GM19467 (cell line): ENCODE results near the gene EPHX1.
"Not testable (repeated sequence)": the region's sequence is repeated elsewhere in the genome, so short reads cannot be mapped to it uniquely, and the experiment has no call there.

Experiments
- ATAC-seq: cut with Tn5 transposase; IDR thresholded peaks from one replicate; pipeline ENCODE4 v1.9.1; 2021; ENCODE audit warnings: mild to moderate bottlenecking, moderate library complexity; ENCODE audit not compliant: unreplicated experiment

The EPHX1 gene

DNA sequence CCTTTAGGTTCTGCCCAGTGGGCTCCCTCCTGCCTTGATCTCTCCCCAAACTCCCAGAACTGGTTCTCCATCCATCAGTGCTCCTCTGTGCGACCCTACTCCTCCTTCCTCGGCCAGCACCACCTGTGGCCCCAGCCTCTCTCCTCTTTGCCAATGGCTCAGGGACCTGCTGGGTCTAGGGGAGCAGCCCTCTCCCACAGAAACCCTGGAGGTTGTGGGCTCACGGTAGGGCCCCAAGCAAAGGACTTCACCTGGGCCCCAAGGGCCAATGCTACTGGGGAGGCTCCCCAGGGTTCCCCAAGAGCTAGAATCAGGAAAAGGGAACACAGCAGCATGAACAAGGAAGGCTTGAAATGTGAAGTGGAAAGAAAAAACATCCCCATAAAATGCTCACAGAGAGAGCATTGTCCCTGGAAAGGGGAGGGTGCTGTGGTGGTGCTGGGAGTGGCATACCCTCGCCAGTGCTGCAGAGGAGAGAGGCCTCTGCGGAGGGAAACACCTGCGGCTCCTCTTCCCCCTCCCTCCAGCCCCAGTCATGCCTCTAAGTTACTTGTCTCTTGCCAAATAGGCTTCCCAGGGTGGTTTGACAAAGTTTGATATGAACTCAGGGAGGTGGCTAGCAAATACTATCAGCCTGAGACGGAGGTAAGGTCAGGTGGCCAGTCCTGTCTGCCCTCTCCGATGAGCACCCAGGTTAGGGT, 69.7 kb downstream of the EPHX1 start:
- ATAC-seq: no peak

DNA sequence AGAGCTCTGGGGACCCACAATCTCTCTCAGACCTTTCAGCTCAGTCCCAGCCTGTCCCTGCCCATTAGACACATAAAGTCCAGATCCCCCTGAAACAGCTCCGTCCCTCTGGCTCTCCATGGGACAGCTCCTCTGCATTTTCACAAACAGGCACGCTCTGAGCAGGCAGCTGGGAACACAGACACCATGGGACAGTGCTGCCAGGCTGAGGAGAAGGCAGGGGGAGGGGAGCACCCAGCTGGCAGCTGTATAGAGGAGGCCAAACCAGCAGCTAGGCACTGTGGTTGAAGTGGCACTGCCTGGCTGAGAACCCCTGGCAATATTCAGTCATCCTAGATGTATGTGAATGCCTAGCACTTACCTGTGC, 70.3 kb downstream of the EPHX1 start:
- no peak for ATAC-seq

DNA sequence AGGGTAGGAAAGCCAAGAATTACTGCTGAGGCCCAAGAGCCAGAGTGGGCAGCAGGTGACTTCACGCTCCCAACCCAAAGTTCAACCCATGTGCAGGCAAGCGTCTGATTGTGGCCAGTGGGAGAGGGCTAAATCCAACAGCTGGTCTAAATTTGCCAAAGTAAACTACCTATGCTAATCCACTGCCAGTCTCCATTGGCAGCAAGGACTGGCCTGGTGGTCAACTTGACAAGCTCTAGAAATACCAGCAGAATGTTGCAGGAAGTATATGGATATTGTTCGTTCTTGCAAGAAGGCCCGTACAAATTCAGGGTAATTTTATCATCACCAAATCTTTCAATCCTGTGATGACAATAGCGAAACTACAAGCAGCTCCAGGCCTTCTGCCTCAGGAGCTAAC, 70.7 kb downstream of the EPHX1 start:
- no peak for ATAC-seq

DNA sequence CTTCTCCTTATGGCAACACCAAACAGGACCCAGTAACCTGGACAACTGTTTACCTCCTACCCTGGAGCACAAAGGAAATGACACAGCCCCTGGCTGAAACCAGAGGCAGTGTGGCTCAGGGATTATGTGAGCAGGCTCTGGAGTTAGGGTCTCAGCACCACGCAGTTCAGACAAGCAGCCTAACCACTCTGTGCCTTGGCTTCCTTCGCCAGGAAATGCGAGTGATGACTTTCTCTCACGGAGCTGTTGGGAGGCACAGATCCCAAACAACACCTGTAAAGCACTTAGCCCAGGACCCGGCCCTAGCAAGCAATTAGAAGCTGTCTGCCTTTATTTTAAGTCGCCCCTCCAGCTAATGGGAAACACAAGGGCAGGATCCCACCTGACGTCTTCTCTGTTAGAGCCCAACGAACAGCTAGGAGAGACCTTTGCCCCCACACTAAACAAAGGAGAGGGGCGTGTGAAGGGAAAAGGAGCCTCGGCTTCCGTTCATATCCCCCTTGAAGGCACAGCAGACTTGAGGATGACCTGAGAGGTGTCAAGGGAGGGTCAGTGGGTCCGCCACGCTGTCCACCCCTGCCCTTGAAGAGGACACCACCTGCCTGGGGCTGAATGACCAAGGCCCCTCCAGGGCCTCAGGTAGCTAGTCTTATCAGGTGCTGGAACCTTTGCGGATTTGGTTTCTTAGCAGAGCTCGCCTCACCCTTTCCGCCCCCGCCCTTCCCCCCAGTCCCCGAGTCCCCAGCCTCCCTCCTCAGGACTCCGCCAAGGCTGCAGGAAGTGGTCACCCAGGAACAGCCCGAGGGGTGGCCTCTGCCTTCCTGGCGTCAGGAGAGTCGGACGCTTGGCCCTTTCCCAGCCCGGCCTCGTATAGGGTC, 71.4 kb downstream of the EPHX1 start:
- no peak for ATAC-seq

DNA sequence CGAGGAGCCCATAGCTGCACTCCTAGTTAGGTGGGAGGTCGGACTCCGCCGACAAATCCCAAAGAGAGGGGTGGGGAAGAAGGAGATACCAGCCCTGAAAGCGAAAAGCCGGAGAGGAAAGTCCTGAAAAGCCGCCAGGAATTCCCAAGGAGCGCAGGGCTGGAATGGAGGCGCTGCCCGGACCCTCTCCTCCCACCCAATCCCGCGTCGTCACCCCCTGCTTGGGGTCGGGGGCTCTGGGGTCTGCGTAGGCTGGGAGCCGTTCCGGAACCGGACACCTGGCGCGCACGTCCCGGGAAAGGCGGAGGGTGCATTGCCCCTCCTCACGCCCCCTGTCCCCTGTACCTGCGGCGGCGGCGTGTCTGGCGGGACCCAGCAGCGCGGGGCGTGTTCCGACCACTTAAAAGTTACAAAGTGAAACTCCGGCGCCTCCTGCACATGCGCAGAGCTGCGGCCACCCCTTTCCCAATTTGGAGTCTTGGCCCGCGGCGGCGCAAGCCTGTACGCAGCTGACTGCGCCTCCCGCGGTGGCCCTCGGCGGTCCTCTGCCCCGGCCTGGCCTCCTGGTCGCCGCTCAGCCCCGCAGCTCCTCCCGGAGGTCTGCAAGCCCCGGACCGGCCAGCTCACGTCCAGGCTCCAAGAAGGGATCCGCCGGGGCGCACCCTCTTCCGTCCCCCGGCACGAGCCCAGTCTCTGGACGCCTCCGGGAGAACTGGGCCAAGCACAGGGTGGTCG, 72.2 kb downstream of the EPHX1 start, which contains the start of gene TMEM63A:
Gene TMEM63A (minus strand): TSS at position 422 of the 735 bp plus-strand sequence. CDS start 4,800 bp downstream, outside the sequence.
- ATAC-seq: peak; percentile 62

DNA sequence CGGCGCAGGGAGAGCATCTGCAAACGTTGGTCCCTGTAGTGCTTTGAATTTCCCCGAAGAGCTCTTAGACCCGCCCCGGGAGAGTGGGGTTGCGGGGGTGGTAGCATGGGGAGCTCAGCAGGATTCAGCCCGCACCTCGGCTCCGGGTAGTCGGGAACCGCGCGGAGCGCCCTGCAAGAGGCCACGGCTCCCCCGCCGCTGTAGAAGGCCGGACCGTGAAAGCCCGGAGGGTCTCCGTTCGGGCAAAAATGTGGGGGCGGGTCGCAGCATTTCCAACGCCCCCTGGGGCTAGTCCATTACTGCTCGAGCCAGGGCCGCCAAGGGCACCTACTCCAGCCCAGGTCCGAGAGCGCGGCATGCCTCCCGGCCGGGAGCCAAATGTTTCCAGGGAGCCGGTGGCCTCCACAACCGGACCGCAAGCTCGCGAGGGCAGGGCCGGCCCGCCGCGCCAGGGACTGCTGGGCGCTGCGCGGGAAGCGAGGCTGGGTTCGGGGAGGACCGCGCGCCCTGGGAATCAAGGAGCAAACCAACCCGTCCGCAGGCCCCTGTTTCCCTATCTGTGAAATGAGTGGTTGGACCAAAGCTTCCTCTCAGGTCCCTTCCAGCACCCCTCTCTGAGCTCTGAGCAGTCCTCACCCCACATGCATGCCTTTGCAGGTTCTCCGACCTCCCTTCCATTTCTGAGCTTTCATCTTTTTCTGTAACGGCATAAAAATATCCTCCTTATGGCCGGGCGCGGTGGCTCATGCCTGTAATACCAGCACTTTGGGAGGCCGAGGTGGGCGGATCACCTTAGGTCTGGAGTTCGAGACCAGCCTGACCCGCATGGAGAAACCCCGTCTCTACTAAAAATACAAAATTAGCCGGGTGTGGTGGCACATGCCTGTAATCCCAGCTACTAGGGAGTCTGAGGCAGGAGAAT, 73.0 kb downstream of the EPHX1 start:
- ATAC-seq: peak; percentile 10

DNA sequence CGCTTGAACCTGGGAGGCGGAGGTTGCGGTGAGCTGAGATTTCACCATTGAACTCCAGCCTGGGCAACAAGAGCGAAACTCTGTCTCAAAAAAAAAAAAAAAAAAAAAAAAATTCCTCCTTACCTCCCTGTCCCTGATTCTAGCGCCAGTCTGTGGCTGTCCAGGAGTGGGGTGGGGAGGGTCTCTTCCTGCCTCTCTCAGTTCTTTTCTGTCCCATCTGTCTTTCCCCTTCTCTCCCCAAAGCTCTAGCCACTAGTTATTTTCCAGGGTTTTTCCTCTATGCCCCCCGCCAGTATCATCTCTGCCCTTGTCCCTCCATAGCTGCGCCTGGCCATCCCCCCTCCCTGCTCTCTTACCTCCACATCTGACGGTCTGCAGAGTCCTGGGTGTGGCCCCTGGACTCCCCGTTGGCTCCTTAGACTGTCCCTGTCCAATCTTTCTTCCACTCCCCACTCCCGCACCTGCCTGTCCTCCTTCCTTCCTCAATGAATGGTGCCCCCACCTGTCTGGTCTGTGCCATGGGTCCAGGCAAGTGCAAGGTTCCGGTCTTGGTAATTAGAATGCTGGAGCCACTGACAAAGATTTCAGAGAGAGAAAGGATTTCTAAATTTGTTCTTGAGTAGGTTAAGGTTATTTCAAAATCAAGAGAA, 73.8 kb downstream of the EPHX1 start:
- ATAC-seq: no peak

DNA sequence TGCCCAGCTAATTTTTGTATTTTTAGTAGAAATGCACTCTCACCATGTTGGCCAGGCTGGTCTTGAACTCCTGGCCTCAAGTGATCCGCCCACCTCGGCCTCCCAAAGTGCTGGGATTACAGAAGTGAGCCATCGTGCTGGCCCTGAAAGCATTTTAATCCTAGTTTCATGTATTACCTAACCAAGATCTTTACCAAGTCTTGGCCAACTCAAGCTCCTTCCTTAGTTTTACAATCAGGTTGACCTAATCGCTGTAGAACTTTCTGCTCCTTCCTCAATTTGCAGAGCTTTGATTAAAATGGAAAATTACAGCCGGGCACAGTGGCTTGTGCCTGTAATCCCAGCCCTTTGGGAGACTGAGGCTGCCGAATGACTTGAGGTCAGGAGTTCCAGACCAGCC, 75.4 kb downstream of the EPHX1 start:
- no peak for ATAC-seq

DNA sequence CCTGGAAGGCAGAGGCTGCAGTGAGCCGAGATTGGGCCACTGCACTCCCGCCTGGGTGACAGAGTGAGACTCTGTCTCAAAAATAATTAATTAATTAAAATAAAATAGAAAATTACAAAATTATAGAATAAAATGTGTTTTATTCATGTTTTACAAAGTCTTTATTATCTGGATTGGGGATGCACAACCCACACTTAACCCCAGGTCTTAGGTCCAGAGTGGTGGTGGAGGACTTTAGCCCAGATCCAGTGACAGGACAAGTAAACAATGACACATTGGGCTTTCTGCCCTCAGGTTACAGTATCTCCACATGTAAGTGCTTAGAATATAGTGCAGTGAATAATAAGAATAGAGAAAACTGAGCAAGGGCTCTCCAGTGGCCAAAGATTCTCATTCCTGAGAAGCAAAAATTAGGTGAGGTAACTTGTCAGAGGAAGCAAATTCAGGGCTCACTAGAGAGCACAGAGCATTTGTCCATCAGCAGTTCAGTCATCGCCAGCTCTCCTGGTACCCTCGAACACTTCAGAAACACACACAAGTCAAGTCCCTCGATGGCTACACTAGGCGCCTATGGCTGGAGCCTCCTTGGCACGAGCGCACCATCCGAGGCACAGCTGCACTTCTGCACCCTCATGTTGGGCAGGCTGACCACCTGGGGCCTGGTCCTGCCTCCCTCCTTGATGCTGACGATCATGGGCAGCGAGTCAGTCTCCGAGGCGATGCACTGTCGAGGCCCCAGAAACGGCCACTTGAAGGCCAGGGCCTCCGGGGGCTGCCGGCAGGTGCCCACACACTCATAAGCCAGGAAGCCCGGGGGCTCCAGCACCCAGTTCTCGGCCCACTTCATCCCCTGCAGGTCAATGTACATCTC, 76.5 kb downstream of the EPHX1 start:
- no peak for ATAC-seq

DNA sequence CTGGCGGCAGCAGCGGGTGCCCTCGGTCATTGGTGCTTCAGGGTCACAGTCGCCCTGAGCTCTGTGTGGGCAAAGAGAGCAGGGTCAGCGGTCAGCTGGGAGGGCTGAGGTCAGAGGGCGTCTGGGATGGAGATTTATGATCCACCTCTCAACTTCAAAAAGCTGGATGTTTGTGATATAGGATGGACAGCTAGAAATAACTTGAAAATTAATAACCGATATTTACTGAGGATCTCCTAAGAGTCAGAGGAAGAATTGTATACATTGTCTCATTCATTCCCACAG, 77.0 kb downstream of the EPHX1 start:
- ATAC-seq: no peak

DNA sequence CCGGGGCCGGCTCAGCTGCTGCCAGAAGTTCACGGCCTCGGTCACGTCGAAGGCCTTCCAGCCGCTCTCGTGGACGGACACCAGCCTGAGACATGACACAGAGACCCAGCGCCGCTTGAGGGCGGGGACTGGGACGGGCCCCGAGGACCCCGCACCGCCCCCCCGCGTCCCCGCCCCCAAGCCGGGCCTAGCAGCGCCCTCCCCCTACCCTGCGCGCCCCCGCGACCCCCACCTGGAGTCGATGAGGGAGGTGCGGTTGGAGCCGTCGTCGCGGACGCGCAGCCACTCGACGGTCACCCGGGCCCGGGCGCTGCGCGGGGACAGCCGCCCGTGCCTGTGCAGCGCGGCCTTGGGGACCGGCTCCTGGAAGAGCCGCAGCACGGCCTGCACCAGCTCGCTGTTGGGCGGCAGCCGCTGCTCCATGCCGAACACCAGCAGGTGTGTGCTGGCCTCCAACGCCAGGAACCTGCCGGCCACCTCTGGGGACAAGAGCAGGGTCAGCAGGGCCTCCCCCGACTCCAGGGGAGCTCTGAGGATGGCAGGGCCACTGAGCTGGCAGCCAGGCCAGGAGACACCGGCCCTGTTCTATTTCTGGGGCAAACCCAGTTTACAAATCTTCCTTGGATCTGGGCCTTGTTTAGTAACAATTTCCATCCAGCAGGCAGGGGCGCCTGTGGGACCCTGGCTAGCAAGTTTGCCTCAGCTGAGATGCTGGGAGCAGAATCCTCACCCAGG, 77.8 kb downstream of the EPHX1 start:
- not testable (repeated sequence) for ATAC-seq

DNA sequence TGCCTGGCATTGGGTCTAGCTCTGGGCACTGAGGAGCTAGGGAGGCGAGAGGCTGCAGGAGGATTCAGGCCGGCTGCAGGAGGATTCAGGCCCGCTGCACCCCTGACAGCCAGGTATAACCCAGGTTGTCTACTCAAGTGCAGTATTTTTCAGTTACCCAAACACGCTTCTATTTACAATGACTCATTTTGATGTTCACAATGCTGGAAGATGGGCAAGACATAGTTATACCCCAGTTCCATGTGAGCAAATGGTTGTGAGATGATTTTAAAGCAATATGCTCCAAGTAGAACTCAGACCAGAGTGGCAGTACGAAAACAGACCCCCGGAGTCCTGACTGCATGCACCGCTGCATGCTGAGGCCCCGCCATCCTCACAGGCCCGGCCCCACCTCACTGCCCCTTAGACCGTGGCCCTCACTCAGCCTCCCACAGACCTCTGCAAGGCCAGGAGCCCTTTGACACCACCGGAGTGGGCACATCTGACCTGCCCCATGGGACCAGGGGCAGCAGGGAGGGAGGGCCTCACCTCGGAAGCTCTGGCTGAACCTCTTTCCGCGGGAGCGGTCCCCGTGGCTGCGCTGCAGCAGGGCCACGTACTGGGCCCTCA, 78.5 kb downstream of the EPHX1 start:
- no peak for ATAC-seq

DNA sequence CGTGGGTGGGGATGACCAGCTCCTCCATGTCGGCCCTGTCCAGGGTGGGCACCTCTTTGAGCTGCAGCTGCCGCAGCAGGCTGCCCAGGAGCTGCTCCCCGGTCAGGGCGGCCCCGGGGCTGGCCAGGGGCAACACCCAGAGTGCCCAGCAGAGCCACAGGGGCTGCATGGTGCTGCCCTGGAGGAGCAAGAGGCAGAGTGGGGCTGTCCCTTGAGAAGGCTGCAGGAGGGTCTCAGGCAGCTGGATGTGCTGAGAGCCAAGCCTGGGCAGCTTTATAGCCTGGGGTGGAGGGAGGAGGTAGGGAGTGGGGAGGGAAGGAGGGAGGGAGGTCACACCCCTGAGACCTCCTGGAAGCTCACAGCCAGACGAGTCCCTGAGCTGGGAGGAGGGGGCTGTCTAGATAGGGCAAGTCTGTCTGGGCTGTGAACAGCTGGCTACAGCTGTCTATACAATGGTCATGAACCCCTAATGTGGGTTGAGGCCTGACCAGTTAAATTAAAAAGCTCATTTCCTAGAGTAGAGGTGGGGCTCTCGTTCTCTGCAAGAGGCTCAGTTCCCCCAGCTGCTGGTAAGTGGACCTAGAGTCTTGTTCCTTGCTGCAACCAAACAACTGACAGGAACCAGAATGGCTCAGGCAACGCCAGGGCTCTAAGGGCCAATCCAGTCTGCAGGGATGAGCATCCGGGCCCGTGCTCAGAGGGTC, 79.1 kb downstream of the EPHX1 start, which contains the start of gene LEFTY1:
Gene LEFTY1 (minus strand): TSS at position 249 of the 704 bp plus-strand sequence. CDS start 80 bp downstream, at position 169.
- ATAC-seq: no peak

DNA sequence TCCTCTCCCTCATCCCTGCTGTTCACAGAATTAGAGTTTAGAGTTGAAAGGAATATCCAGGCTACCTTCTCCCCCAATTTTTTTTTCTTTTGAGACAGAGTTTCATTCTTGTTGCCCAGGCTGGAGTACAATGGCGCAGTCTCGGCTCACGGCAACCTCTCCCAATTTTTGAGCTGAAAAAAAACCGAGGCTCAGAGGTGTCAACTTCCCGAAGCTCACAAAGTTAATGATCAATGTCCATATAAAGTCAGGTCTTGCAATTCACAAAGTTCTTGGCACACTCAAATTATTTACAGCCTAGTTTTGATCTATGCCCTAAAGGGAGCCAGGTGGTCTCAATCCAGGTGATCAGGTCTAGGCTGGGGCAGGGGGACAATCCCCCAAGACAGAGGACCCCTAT, 79.8 kb downstream of the EPHX1 start:
- no peak for ATAC-seq

DNA sequence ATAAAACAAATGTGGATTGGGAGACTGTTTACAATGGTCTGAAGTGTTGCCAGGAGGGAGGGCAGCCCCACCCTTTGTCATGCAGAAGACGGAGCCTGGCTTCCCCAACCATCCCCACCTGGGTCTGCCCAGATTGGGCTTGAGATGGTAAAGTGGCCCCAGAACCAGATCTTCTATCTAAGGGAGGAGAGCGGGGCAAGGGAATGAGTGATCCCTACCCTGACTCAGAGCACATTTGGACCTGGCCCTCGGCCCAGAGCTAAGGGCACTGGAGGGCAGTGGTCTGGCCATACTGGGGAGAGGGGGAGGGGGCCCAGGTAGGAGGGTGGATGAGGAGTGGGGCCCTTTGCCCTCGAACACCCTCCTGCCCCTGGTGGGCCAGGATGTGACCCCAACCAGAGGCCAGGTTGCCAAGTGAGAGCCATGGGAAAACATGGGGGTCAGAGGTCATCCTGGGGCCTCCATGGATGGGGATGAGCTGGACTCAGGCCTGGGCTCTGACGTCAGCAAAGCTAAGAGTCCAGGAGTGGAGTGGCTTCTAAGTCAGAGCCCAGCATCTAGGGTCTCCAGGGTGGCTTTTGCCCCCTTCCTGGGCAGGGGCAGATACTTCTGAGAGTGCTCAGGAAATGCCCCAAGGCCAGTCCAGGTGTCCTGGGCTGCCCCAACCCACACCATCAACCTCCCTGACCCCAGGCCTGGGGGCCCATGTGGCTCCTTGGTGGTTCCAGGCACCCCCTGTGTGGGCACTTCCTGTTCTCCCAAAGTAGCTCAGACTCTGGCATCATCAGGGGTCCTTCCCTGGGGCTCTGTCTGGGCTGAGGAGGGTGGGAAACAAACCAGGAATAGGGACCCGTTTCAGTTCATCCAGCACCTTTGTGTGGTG, 80.7 kb downstream of the EPHX1 start:
- no peak for ATAC-seq

DNA sequence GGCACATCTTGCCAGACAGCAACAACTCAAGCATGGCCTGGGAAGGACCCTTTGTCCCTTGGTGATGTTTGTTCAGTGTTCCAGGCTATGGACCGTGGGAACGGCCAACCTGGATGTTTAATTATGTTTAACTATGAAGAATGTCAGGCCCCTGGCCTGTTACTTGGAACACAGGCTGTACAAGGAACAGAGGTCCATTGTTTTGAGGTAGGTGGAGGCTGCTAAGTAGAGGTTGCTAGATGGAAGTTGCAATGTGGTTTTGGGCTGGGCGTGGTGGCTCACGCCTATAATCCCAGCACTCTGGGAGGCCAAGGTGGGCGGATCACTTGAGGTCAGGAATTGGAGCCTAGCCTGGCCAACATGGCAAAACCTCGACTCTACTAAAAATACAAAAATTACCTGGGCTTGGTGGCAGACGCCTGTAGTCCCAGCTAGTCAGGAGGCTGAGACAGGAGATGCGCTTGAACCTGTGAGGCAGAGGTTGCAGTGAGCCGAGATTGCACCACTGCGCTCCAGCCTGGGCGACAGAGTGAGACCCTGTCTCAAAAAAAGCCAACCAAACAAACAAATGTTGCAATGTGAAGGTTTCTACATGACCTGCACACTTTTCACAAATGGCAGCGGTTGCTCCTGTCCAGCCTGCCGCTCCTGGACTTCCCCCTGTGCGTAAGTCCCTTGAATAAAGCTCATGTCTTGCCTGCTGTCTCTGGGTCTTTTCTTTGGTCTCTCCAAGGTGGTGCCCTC, 81.5 kb downstream of the EPHX1 start:
- ATAC-seq: no peak
